Measurements from ENCODE around the gene RNF157.

The RNF157 gene

GRCh38 chr17:76173474-76173873 is 66.8 kb downstream of the RNF157 start:
- H3K4me3 ChIP-seq (ENCODE audit: low read length), result no peak overlapping the region
- no peak for DNase-seq (ENCODE audit: low read depth, low spot score)

- no peak overlapping the region for H3K4me3 ChIP-seq (ENCODE audit: low read length)
- DNase-seq (ENCODE audit: low read depth, low spot score), result no peak
Observed at GRCh38 chr17:76171706-76172105, 68.6 kb downstream of the RNF157 start.

DNA sequence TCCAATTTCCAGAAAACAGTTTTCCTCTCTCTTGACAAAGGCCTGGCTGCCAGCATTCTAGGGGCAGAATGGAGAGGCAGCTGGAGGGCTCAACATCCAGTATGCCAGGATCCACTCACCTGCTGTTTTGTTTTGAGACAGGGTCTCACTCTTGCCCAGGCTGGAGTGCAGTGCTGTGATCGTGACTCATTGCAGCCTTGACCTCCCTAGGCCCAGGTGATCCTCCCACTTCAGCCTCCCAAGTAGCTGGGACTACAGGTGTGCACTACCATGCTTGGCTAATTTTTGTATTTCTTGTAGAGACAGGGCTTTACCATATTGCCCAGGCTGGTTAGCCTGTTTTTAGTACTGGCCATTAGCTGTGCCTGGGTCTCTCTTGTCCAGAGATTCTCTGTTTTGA is 70.2 kb downstream of the RNF157 start:
- DNase-seq (ENCODE audit: low read depth, low spot score), result no peak
- no peak overlapping the region for H3K4me3 ChIP-seq (ENCODE audit: low read length)

DNA sequence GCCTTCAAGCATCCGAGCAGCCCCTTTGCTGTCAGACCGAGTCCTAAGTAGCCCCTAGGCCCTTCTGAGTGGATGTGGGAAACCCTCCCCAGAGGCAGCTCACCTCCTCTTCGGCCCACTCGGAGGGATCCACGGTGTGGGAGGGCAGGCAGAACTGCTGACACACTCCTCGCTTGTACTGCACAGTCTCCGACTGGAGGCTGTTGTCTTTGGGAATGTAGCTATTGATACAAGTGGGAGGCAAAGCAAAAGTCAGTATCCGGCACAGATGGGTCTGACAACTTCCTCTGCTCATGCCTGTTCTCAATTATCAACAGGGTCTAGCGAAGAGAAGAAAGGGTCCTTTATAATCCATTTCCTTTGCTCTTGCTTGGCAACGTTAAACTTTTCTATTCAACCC is 73.4 kb downstream of the RNF157 start:
- no peak for DNase-seq (ENCODE audit: low read depth, low spot score)

GRCh38 chr17:76166168-76166567 is 74.1 kb downstream of the RNF157 start:
- H3K4me3 ChIP-seq (ENCODE audit: low read length), result no peak overlapping the region

More for the DNA sequence above, 73.4 kb downstream of the RNF157 start:
- no peak overlapping the region for H3K4me3 ChIP-seq (ENCODE audit: low read length)

DNA sequence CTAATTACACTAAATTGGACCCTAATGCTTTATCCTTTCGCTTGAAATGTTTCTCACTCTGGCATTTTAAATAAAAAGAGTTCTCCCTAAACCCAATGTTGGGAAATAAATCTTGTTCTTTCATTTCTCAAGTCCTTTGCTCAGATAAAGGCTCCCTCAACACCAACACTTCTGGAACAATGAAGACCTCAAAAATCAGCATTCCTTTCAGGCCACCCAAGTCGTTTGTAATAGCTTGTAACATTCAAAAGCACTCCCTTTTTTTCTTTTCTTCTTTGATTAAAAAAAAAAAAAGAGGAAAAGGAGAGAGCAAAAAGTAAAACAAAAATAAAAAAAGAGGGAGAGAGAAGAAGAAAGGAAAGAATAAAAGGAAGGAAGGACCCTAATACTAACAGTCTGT is 76.0 kb downstream of the RNF157 start:
- DNase-seq (ENCODE audit: low read depth, low spot score), result no peak
- H3K4me3 ChIP-seq (ENCODE audit: low read length), result no peak overlapping the region

More at GRCh38 chr17:76166168-76166567, 74.1 kb downstream of the RNF157 start:
- no peak for DNase-seq (ENCODE audit: low read depth, low spot score)

- no peak for DNase-seq (ENCODE audit: low read depth, low spot score)
- no peak overlapping the region for H3K4me3 ChIP-seq (ENCODE audit: low read length)
Observed at GRCh38 chr17:76163919-76164318, 76.4 kb downstream of the RNF157 start.

DNA sequence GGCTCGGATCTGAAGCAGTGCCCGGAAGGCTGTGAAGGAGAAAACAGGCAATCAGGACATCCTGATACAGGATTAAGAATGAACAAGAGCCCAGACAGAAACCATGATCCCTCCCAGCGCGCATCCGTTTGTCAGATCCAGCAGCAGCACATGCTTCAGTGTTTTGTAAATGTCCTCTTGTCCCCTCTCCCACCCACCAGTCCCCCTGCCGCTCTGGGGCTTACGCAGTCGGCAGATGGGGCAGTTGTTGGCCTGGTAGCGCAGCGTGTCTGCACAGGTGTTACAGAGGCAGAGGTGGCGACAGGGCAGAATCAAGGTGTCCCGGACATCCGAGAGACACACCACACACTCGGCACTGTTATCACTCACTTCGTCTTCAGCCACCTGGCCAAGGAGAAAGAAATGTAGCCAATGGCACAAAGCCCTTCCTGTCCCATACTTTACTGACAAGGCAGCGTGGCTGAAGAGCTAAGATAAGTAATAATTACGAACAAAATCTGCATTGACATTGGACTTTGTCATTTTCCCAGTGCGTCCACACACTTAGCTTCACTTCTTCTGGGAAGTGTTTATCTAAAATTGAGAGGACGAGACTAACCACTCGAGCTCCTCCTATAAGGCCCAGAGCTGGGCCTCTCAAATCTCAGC is 78.5 kb downstream of the RNF157 start:
- H3K4me3 ChIP-seq (ENCODE audit: low read length), result no peak overlapping the region
- no peak for DNase-seq (ENCODE audit: low read depth, low spot score)

DNA sequence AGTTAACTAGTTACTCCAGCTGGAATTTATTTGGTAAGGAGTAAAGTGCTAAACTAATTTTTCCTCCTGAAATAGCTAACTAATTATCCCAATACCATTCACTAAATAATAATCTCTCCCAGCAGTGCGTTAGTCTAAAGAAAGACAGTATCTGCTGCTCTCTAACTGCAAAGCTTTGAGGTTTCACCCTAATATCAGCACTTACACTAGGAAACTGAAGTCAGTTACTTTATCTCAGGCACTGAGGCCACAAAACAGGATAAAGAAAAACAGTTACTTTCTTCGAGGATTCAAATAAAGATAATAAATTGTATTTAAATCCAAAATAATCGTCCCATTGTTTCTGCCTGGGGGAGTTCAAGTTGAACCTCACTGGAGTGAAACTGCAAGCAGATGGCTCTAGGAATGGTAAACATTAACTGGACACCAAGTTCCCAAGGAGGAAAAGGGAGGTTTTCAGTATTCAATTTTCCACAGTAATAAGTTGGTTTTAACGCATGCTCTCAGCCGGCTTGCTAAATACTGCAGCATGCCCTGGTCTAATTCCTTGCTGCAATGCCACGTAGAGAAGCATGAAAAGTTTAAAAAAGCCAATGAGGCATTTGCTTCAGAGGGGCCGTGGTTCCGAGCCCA is 79.3 kb downstream of the RNF157 start:
- no peak for DNase-seq (ENCODE audit: low read depth, low spot score)
- no peak overlapping the region for H3K4me3 ChIP-seq (ENCODE audit: low read length)

GRCh38 chr17:76159157-76159556 is 81.1 kb downstream of the RNF157 start:
- no peak overlapping the region for H3K4me3 ChIP-seq (ENCODE audit: low read length)
- no peak for DNase-seq (ENCODE audit: low read depth, low spot score)

- H3K4me3 ChIP-seq (ENCODE audit: low read length), result no peak overlapping the region
- no peak for DNase-seq (ENCODE audit: low read depth, low spot score)
Observed at GRCh38 chr17:76157759-76158158, 82.5 kb downstream of the RNF157 start.

GRCh38 chr17:76156662-76156991 is 83.7 kb downstream of the RNF157 start:
- no peak overlapping the region for H3K4me3 ChIP-seq (ENCODE audit: low read length)
- DNase-seq (ENCODE audit: low read depth, low spot score), result no peak

- H3K4me3 ChIP-seq (ENCODE audit: low read length), result no peak overlapping the region
- DNase-seq (ENCODE audit: low read depth, low spot score), result no peak
Observed at GRCh38 chr17:76155988-76156661, 84.2 kb downstream of the RNF157 start.

DNA sequence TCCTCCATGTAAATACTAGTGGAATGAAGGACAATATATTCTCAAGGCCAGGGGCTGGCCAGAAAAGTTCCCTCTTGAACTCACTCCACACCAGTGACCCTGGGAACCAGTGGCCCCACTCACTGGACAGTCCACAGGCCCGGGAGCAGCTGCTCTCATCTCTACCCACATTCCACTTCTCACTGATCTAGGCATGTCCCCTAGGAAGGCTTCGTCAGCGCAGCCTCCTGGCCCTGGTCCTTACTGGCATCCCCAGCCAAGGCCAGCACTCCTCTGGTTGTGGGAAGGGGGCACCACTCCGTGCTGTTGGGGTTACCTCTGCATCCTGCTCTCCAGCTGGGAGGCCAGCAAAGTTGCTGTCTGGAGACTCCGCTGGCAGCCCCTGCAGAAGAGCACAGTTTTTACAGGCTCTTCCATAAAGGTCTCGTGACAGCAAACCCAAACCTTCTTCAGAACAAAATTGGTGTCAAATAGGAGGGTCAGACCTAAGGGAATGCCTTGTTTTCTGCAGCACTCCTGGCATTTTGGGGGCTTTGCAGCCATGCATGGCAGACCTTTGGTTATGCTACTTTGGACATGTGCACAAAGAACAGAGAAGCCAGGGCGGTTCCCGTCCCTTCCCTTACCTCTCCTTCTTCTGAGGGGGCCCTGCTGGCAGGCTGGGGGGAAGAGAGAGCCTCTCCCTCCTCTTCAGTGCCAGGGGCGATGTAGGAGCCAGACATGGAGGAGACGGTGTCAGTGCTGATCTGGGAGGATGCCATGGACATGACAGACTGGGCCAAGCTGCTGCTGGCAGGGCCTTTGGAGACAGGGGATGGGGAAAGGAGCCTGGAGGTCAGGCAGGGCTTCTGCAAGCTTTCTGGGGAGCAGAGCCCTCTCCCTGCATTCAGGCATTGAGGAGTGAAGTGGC is 85.1 kb downstream of the RNF157 start:
- no peak for DNase-seq (ENCODE audit: low read depth, low spot score)
- H3K4me3 ChIP-seq (ENCODE audit: low read length), result no peak overlapping the region

- DNase-seq (ENCODE audit: low read depth, low spot score), result no peak
- H3K4me3 ChIP-seq (ENCODE audit: low read length), result no peak overlapping the region
Observed at GRCh38 chr17:76154292-76154691, 86.0 kb downstream of the RNF157 start.

- DNase-seq (ENCODE audit: low read depth, low spot score), result no peak
- H3K4me3 ChIP-seq (ENCODE audit: low read length), result no peak overlapping the region
Observed at GRCh38 chr17:76153640-76154039, 86.7 kb downstream of the RNF157 start.

DNA sequence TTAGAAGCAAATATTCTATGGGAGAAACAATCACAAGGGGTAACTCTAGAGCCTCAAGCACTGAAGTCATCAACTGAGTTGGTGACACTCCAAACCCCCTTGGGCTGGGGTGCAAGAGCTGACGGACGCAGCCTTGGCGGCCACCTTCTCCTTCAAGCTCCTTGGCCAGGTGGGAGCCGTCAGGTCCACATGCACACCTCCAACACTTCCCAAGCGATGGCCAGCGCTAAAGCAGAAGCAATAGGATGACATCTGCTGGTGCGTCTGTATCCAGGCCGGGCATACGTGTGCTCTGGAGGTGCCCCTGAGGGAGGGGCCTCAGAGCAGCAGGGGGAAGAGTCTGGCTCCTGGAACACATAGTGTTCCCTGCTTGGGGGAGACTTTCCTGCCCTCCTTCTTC is 87.1 kb downstream of the RNF157 start:
- H3K4me3 ChIP-seq (ENCODE audit: low read length), result no peak overlapping the region
- no peak for DNase-seq (ENCODE audit: low read depth, low spot score)

DNA sequence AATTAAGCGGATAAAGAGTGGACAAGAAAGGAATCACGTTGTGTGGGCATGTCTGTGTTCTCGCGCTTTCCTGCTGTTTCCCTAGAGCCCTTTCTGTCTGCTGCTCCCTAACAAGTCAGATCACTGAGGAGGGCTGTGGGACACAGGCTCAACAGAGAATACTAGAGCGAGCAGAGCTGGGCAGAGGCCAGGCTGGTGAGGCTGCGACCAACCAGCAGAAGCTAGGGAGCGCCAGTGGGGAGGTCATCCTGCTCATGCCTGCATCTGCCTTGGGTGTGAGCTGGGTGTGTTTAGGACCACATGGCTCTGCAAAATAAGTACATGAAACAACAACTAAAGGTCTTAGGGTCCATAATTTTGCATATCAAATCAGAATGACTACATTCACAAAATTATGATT is 87.7 kb downstream of the RNF157 start:
- DNase-seq (ENCODE audit: low read depth, low spot score), result no peak
- no peak overlapping the region for H3K4me3 ChIP-seq (ENCODE audit: low read length)

DNA sequence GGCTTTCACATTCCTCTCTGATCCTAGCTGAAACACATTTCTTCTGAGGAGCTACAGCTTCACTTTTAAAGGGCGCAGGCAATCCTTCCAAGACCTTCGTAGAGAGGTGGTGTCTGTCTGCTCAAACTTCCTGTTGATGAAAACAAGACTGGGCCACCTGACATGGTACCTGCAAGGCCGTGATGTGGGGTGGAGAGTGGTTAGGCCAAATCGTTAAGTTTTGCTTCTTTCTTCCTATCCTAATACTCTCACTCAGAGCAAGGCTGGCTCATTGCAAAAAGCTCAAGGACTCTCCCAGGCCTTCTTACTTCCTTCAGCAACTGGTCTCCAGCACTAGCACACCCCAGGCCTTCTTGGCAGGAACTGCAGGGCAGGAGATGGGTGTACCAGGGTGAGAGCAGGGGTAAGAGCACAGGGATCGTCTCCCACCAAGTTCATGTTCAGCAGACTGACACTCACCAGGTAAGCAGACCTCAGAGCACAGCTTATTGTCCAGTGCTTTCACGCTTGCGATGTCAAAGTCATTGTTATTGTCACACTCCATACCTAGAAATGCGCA is 88.3 kb downstream of the RNF157 start:
- no peak for DNase-seq (ENCODE audit: low read depth, low spot score)
- no peak overlapping the region for H3K4me3 ChIP-seq (ENCODE audit: low read length)

Data from Jurkat, Clone E6-1 (cell line).